Activated effector memory CD4-positive, alpha-beta T cell treated with Interleukin-2 at 50 U/mL for 16 hours (primary cell): Measurements from ENCODE around the gene NGF.

Experiments used
- DNase-seq: peaks from one replicate; pipeline ENCODE4 v3.0.0-alpha.2; 2020

The NGF gene

GRCh38 chr1:115308969-115309368 is 29.1 kb downstream of the NGF start:
- no peak for DNase-seq

- DNase-seq: no peak
These were observed 30.4 kb downstream of the NGF start for GRCh38 chr1:115307661-115308060.

GRCh38 chr1:115306146-115306545 is 31.9 kb downstream of the NGF start:
- no peak for DNase-seq

GRCh38 chr1:115303364-115303763 is 34.7 kb downstream of the NGF start:
- DNase-seq: no peak

GRCh38 chr1:115302390-115302961 is 35.6 kb downstream of the NGF start:
- no peak for DNase-seq

GRCh38 chr1:115301438-115302020 is 36.5 kb downstream of the NGF start:
- DNase-seq: no peak

GRCh38 chr1:115300087-115300876 is 37.8 kb downstream of the NGF start:
- DNase-seq: no peak

GRCh38 chr1:115299266-115299665 is 38.8 kb downstream of the NGF start:
- no peak for DNase-seq

GRCh38 chr1:115296981-115297380 is 41.1 kb downstream of the NGF start:
- DNase-seq: no peak

GRCh38 chr1:115295904-115296696 is 41.9 kb downstream of the NGF start:
- DNase-seq: no peak

GRCh38 chr1:115293899-115294298 is 44.1 kb downstream of the NGF start:
- DNase-seq: no peak

GRCh38 chr1:115293006-115293405 is 45.0 kb downstream of the NGF start:
- no peak for DNase-seq

GRCh38 chr1:115291741-115292140 is 46.3 kb downstream of the NGF start:
- DNase-seq: no peak

GRCh38 chr1:115289940-115290339 is 48.1 kb downstream of the NGF start:
- no peak for DNase-seq

- DNase-seq: no peak
These were observed 49.4 kb downstream of the NGF start for GRCh38 chr1:115288591-115289198.

- DNase-seq: no peak
These were observed 51.4 kb downstream of the NGF start for GRCh38 chr1:115286431-115287205.

GRCh38 chr1:115284209-115284608 is 53.8 kb downstream of the NGF start:
- no peak for DNase-seq

GRCh38 chr1:115283681-115284146 is 54.3 kb downstream of the NGF start:
- no peak for DNase-seq

- DNase-seq: no peak
These were observed 54.8 kb downstream of the NGF start for GRCh38 chr1:115283249-115283648.

GRCh38 chr1:115282807-115283208 is 55.2 kb downstream of the NGF start:
- no peak for DNase-seq

- DNase-seq: no peak
These were observed 56.9 kb downstream of the NGF start for GRCh38 chr1:115281143-115281542.

GRCh38 chr1:115280064-115280463 is 58.0 kb downstream of the NGF start:
- no peak for DNase-seq
